Retinal pigment epithelial cell (primary cell): Measurements from ENCODE around the gene CLSTN2.

ENCODE experiments used
- DNase-seq: peaks from one replicate; pipeline ENCODE4 v3.0.0-alpha.2; 2010; ENCODE audit warnings: low read depth
- H3K4me3 ChIP-seq: 2 replicates; pipeline ENCODE4 v1.5.1; 2011; ENCODE audit warnings: mild to moderate bottlenecking, low read length, control low read depth, moderate library complexity
- CTCF ChIP-seq: conservative IDR thresholded peaks from 2 replicates; pipeline ENCODE4 v1.5.1; 2011; ENCODE audit warnings: low read depth, low read length, control low read depth, inconsistent platforms

CLSTN2 gene

DNA sequence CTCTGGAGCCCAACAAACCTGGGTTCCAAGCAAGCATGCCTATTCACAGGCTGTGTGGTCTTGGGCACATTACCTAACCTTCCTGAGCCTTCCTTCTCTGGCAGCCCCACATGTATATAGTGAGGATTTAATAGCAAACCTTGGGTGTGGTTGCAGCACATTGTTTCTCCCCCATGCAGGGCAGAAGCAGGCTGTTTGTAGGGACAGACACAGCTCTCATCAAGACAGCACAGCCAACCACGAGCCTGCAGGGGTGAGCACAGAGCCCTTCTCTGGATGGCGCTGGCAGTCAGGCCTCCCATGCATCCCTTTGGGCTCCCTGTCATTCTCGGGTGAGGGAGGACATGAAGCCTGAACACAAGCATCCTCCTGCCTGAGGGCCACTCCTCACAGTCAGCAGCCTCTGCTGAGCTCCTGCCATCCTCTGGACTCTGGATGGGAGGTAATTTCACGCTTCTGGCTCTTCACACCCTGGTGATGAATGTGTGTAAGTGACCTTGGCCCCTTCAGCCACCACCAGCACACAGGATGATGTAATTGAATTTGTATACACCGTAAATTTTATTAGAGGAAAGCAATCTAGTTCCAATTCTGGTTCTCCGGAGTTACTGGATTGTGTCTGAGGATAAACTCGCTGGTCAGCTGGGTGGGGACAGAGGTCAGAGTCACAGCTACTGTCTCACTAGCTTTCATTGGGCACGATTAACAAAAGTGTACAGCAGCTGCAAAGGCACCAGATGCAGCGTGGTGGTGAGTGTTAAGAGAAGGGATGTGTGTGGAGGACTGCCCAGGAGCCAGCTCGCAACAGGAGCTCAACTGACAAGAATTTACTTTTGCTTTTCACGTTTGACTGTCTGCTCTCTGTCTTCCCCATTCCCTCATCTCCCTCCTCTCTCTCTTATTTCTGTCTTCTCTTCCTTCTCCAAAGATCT is 118.1 kb downstream of the CLSTN2 start:
- DNase-seq: no peak
- H3K4me3 ChIP-seq: no peak overlapping the region
- no peak for TF ChIP-seq CTCF

- no peak for DNase-seq
- H3K4me3 ChIP-seq: no peak overlapping the region
- TF ChIP-seq CTCF: no peak
Measured at GRCh38 chr3:140053794-140054193, 118.8 kb downstream of the CLSTN2 start.

GRCh38 chr3:140055092-140055791 is 120.3 kb downstream of the CLSTN2 start:
- DNase-seq: no peak
- no peak overlapping the region for H3K4me3 ChIP-seq
- no peak for TF ChIP-seq CTCF

- H3K4me3 ChIP-seq: no peak overlapping the region
- TF ChIP-seq CTCF: no peak
- DNase-seq: no peak
Measured at GRCh38 chr3:140056047-140056446, 121.1 kb downstream of the CLSTN2 start.

DNA sequence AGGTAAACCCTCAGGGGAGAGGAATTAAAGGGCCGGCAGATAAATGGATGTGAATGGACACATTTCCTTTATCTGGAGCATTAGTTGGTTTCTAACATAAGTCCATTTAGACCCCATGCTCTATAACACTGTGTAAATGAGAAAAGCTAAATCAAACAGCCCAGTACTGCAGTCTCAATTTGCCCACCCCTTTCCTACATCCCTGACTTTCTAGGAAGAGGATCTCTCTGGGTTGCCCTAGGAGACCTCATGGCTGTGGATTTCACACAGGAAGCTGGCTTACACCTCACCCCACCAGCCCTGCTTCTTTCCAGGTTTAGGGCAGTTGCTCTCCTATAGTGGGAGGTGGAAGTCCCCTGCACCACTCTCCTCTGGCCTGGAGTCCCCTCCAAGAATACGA is 126.2 kb downstream of the CLSTN2 start:
- H3K4me3 ChIP-seq: no peak overlapping the region
- DNase-seq: no peak
- TF ChIP-seq CTCF: no peak

DNA sequence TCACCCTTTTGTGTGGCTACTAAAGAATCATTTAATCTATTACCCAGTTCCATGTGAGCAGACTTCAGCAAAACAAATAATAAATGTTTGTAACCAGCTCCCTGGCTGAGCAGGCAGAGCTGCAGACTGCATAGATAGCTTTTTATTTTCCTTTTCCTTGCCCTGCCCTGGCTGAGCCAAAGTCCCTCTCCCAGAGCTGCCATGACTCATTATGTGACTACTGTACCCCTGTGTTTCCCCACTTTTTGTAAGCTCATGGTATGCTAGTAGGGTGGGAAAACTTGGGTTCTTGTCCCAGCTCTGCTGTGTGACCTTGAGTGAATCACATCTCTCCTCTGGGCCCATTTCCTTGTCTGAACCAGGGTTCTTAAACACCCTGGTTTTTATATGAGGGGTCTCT is 127.5 kb downstream of the CLSTN2 start:
- no peak for DNase-seq
- no peak overlapping the region for H3K4me3 ChIP-seq
- TF ChIP-seq CTCF: no peak
